Panc1 (cell line): ENCODE data around the gene C8B.

Experiments
- CTCF ChIP-seq: fragments of 450-650 bp; IDR thresholded peaks from 2 replicates; pipeline ENCODE4 v1.5.1; 2017; ENCODE audit warnings: mild to moderate bottlenecking
- POLR2AphosphoS5 ChIP-seq: IDR thresholded peaks from 2 replicates; pipeline ENCODE4 v1.6.1; 2012; ENCODE audit warnings: mild to moderate bottlenecking, low read depth, low read length, moderate library complexity
- SIN3A ChIP-seq: IDR thresholded peaks from 2 replicates; pipeline ENCODE4 v1.6.1; 2012; ENCODE audit warnings: low read depth, mild to moderate bottlenecking, low read length, moderate library complexity, borderline replicate concordance; ENCODE audit not compliant: insufficient read depth
- TF ChIP-seq, protein P1 (sequence below), 2 experiments: IDR thresholded peaks; 2 replicates each; pipeline ENCODE4 v1.6.1; 2011 to 2012; ENCODE audit warnings: low read depth in 2 of 2, control low read depth in 1 of 2, low read length in 1 of 2, mild to moderate bottlenecking in 1 of 2, moderate library complexity in 1 of 2; ENCODE audit not compliant: insufficient read depth in 1 of 2

DNA sequence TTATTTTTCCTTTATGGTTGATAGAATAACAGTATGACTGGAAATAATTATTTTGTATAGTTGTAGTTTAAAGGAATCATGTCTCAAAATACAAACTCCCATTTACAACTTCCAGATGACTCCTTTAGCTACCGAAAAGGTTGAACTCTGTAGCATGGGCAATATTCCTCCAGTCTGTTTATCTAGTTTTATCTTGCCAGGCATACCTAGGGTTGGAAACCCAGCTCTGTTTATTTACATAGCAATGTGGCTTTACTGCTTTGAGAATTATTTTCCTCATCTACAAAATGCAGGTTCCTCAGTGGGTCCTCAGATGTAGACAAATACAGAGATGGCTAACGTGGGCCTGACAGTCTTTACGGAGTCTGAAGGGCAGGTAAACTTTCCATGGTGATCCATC is 60.1 kb downstream of the C8B start:
- TF ChIP-seq CTCF (no peak), POLR2AphosphoS5 (no peak), SIN3A (no peak)
- TF ChIP-seq, protein P1, sequence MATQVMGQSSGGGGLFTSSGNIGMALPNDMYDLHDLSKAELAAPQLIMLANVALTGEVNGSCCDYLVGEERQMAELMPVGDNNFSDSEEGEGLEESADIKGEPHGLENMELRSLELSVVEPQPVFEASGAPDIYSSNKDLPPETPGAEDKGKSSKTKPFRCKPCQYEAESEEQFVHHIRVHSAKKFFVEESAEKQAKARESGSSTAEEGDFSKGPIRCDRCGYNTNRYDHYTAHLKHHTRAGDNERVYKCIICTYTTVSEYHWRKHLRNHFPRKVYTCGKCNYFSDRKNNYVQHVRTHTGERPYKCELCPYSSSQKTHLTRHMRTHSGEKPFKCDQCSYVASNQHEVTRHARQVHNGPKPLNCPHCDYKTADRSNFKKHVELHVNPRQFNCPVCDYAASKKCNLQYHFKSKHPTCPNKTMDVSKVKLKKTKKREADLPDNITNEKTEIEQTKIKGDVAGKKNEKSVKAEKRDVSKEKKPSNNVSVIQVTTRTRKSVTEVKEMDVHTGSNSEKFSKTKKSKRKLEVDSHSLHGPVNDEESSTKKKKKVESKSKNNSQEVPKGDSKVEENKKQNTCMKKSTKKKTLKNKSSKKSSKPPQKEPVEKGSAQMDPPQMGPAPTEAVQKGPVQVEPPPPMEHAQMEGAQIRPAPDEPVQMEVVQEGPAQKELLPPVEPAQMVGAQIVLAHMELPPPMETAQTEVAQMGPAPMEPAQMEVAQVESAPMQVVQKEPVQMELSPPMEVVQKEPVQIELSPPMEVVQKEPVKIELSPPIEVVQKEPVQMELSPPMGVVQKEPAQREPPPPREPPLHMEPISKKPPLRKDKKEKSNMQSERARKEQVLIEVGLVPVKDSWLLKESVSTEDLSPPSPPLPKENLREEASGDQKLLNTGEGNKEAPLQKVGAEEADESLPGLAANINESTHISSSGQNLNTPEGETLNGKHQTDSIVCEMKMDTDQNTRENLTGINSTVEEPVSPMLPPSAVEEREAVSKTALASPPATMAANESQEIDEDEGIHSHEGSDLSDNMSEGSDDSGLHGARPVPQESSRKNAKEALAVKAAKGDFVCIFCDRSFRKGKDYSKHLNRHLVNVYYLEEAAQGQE (IDR thresholded peaks at IDR 0.05; ENCODE audit: insufficient read depth in 1 of 2, low read depth in 2 of 2, low read length in 1 of 2): no peak
